GM12878 (cell line): ENCODE measurements around the gene PKP4. TPM values are rescaled to one million over a fixed set of nuclear protein-coding genes. Genes with fewer than 3 reads are reported as not detected.

Source experiments
- CHD2 ChIP-seq: IDR thresholded peaks from 2 replicates; pipeline ENCODE4 v1.6.1; 2011; ENCODE audit warnings: low read depth, low read length, improper control_type of control experiment, borderline replicate concordance
- E2F8 ChIP-seq: fragments of 450-650 bp; IDR thresholded peaks from 2 replicates; pipeline ENCODE4 v1.6.1; 2018; ENCODE audit warnings: mild to moderate bottlenecking, low read depth, moderate library complexity; ENCODE audit not compliant: partially characterized antibody
- ESRRA ChIP-seq: IDR thresholded peaks from 2 replicates; pipeline ENCODE4 v1.6.1; 2012; ENCODE audit warnings: mild to moderate bottlenecking, low read length, improper control_type of control experiment
- GABPA ChIP-seq: IDR thresholded peaks from 2 replicates; pipeline ENCODE4 v1.6.1; 2014; ENCODE audit warnings: antibody characterized with exemption, low read depth, mild to moderate bottlenecking, inconsistent platforms
- HDAC2 ChIP-seq: fragments of 200-600 bp; sonication (generic); IDR thresholded peaks from 2 replicates; pipeline ENCODE4 v1.6.1; 2017
- PKNOX1 ChIP-seq: fragments of 450-650 bp; IDR thresholded peaks from 2 replicates; pipeline ENCODE4 v1.6.1; 2016; ENCODE audit warnings: mild to moderate bottlenecking
- ZBTB4 ChIP-seq: fragments of 450-650 bp; formaldehyde crosslinking; IDR thresholded peaks from 2 replicates; pipeline ENCODE4 v1.4.0; 2022; ENCODE audit warnings: mild to moderate bottlenecking, moderate library complexity
- polyA plus RNA-seq, 11 experiments: library from polyadenylated mRNA; depleted of rRNA in 4 of 11; unstranded in 6 of 11; stranded (reverse) in 5 of 11; fragments of >200 nt; fragmentation: Nextera tagmentation in 4 of 11; fragmentation: Illumina TruSeq in 1 of 11; extraction: Ambion mirVana in 4 of 11; extraction: Trizol in 1 of 11; gene quantifications; 1 replicate in 1 of 11; 2 replicates in 10 of 11; pipeline versions ENCODE4 v1.2.1 to v1.2.3, GENCODE V29; 2011 to 2016; ENCODE audit warnings: inconsistent platforms in 2 of 11, missing spikeins in 2 of 11, low read depth in 1 of 11
- total RNA-seq, 4 experiments: library from RNA; depleted of rRNA in 3 of 4; stranded (reverse); fragments of >200 nt in 3 of 4; fragmentation: Illumina TruSeq in 1 of 4; extraction: Trizol in 1 of 4; gene quantifications; 2 replicates each; pipeline versions ENCODE4 v1.2.1 to v1.2.3, GENCODE V29; 2013 to 2021

Gene PKP4
- total and polyA plus RNA-seq, 10 of the 15 experiments (the other 5 are each of a cell fraction or from before 2014, with no cell fraction given), result 4.8 to 35.8 (median 17.7) TPM

- TF ChIP-seq HDAC2 (no peak), GABPA (no peak), ZBTB4 (CRISPR knock-in tag) (no peak), ESRRA (no peak), CHD2 (no peak), PKNOX1 (no peak), E2F8 (no peak)
Measured at GRCh38 chr2:158518084-158518483, 61.3 kb downstream of the PKP4 start (continued).
